Body of pancreas (tissue), 4 donors: ENCODE results near the gene GAB2. TPM values are rescaled to one million over a fixed set of nuclear protein-coding genes. Genes with fewer than 3 reads are reported as not detected.

Experiments used
- ATAC-seq: fragments of 150-250 bp; one replicate; pipeline ENCODE4 v1.9.1; 2016
- DNase-seq, 4 donors: peaks; one replicate each; pipeline ENCODE4 v3.0.0-alpha.2; 2019
- H3K27ac ChIP-seq, 4 donors: fragments of 200-600 bp; sonication (generic); 1 replicate in 3 of 4; 2 replicates in 1 of 4; pipeline versions ENCODE4 v1.5.1 to v1.6.1; 2016 to 2019; ENCODE audit warnings: mild to moderate bottlenecking in 1 of 4, mixed read lengths in 1 of 4, moderate library complexity in 1 of 4
- H3K27me3 ChIP-seq, 2 donors: fragments of 200-600 bp; sonication (generic); one replicate each; pipeline ENCODE4 v1.6.0; 2016; ENCODE audit warnings: mild to moderate bottlenecking in 1 of 2
- H3K36me3 ChIP-seq, 2 donors: fragments of 200-600 bp; sonication (generic); replicated peaks in 1 of 2; 2 replicates each; pipeline ENCODE4 v1.5.1; 2016; ENCODE audit warnings: low read depth in 2 of 2; ENCODE audit not compliant: insufficient read depth in 1 of 2
- H3K4me1 ChIP-seq: fragments of 200-600 bp; sonication (generic); one replicate; pipeline ENCODE4 v1.6.0; 2016
- H3K4me3 ChIP-seq, 2 donors: fragments of 200-600 bp; sonication (generic); 1 replicate in 1 of 2; 2 replicates in 1 of 2; pipeline ENCODE4 v1.5.1; 2016 to 2019
- H3K9me3 ChIP-seq, 3 donors: fragments of 200-600 bp; sonication (generic); 1 replicate in 2 of 3; 2 replicates in 1 of 3; pipeline ENCODE4 v1.5.1; 2016
- POLR2A ChIP-seq, 3 donors: fragments of 450-650 bp; IDR thresholded peaks; one replicate each; pipeline ENCODE4 v1.6.1; 2016; ENCODE audit warnings: antibody characterized with exemption in 3 of 3, mild to moderate bottlenecking in 2 of 3
- WGBS, 2 donors: methylation state at CpG; one replicate each; pipeline ENCODE4 v1.1.5; 2017; 5-methylcytosine and 5-hydroxymethylcytosine counted together
- intact Hi-C: fragments of 100-400 bp; cut with DNase I; formaldehyde crosslinking; loops from one replicate; pipeline ENCODE4 v1.15.1; 2023
- total RNA-seq, 2 donors: library from RNA; depleted of rRNA; stranded (reverse); fragments of >200 nt; gene quantifications; one replicate each; pipeline ENCODE4 v1.1.0, GENCODE V29; 2016
- TF ChIP-seq, protein P1 (sequence below), 7 experiments: fragments of 450-650 bp in 4 of 7; fragments of 200-600 bp in 3 of 7; sonication (generic) in 3 of 7; IDR thresholded peaks; one replicate each; pipeline ENCODE4 v1.5.1; 2016 to 2019; ENCODE audit warnings: antibody characterized with exemption in 7 of 7

Gene GAB2
- total RNA-seq, 2 donors from 2014 or later, result 6.9 to 16.9 TPM

- Histone ChIP-seq H3K4me1 (no peaks in the 10 kb centered on the region), H3K27me3 (no peaks in the 10 kb centered on the region), H3K36me3 (no peaks in the 10 kb centered on the region), H3K4me3 (no peak overlapping the region), H3K27ac (no peak overlapping the region), H3K9me3 (no peaks in the 10 kb centered on the region)
- DNase-seq, result no peak
- intact Hi-C loops, result no loop called here
- ATAC-seq, result no peak
- WGBS, 2 donors, result 59 to 72% methylated on average over 5 of the region's 5 CpGs
- TF ChIP-seq, protein P1, sequence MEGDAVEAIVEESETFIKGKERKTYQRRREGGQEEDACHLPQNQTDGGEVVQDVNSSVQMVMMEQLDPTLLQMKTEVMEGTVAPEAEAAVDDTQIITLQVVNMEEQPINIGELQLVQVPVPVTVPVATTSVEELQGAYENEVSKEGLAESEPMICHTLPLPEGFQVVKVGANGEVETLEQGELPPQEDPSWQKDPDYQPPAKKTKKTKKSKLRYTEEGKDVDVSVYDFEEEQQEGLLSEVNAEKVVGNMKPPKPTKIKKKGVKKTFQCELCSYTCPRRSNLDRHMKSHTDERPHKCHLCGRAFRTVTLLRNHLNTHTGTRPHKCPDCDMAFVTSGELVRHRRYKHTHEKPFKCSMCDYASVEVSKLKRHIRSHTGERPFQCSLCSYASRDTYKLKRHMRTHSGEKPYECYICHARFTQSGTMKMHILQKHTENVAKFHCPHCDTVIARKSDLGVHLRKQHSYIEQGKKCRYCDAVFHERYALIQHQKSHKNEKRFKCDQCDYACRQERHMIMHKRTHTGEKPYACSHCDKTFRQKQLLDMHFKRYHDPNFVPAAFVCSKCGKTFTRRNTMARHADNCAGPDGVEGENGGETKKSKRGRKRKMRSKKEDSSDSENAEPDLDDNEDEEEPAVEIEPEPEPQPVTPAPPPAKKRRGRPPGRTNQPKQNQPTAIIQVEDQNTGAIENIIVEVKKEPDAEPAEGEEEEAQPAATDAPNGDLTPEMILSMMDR (IDR thresholded peaks at IDR 0.05), result no peak
- TF ChIP-seq POLR2A (IDR thresholded peaks at IDR 0.05), result no peak
Observed at GRCh38 chr11:78438298-78438975, 20.8 kb upstream of the GAB2 start.

DNA sequence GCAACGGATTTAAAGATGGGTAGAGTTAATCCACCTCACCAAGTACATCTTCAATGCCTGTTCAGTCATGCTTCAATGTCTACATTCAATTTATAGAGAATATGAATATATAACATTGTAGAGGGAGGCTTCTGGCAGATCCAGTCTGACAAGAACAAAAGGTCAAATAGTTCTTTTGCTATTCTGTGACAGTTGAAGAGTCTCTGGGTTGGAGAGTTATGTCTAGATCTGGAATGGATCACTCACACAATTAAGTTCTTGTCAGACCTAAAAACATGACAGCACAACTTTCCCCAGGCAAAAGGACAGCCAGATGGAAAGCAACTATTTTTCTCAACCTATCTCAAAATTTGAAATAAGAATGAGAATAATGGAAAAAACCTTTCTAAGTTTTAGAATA lies 15.3 kb upstream of the GAB2 start:
- no peak overlapping the region for H3K27ac ChIP-seq
- intact Hi-C loops, result no loop called here
- no peaks in the 10 kb centered on the region for H3K9me3 ChIP-seq
- TF ChIP-seq, protein P1 (IDR thresholded peaks at IDR 0.05), result no peak
- TF ChIP-seq POLR2A (IDR thresholded peaks at IDR 0.05), result no peak
- no peak for DNase-seq
- peaks cover 9% of the 10 kb centered on the region for H3K4me1 ChIP-seq
- WGBS, 2 donors, result 37 to 72% methylated on average over 1 of the region's 1 CpG
- no peak overlapping the region for H3K4me3 ChIP-seq
- no peaks in the 10 kb centered on the region for H3K36me3 ChIP-seq
- no peak for ATAC-seq
- no peaks in the 10 kb centered on the region for H3K27me3 ChIP-seq

DNA sequence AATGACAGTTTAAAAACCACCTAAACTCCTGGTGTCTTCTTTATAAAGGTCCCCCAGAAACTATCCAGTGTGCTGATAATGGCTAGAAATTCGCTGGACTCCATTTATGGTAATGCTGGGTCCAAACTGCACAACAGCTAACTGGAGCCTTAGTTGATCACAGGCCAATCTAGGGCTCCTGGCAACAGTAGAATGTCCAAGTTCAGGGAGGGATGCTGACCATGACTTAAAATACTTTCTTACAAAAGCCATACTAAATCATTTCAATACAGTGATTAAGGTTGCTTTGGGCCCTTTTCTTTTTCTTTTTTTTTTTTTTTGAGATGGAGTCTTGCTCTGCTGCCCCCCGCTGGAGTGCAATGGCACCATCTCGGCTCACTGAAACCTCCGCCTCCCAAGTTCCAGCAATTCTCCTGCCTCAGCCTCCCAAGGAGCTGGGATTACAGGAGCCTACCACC lies 14.5 kb upstream of the GAB2 start:
- WGBS, 2 donors, result 88 to 93% methylated on average over 4 of the region's 4 CpGs
- intact Hi-C loops, result no loop called here
- ATAC-seq (no peak), DNase-seq (peak in 1 of 4 donors; percentile 45)
- Histone ChIP-seq H3K4me3 (no peak overlapping the region), H3K27ac (no peak overlapping the region), H3K27me3 (no peaks in the 10 kb centered on the region), H3K4me1 (peaks cover 9% of the 10 kb centered on the region), H3K36me3 (no peaks in the 10 kb centered on the region), H3K9me3 (no peaks in the 10 kb centered on the region)
- TF ChIP-seq, protein P1 (IDR thresholded peaks at IDR 0.05), result peak in 6 of 7 experiments; percentile 10 to 47 (median 31)
- no peak for TF ChIP-seq POLR2A (IDR thresholded peaks at IDR 0.05)

DNA sequence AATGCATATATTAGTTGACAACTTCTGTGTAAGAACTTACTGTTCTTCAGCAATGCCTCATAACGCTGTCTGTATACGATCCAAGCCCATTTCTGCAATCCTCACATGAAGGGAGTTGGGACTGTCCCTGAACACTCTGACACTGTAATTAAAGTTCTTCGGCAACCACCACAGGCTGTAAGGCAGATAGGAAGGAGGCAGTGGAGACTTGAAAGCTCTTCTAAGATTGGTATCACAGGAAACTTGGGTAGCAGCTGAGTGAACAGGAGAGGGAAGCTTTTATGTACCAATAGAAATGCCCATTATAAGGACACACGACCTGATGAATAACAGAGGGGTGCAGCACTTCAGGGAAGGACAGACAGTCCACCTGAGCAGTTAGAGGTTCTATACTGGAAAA lies 12.0 kb upstream of the GAB2 start:
- no peaks in the 10 kb centered on the region for H3K36me3 ChIP-seq
- H3K27me3 ChIP-seq, result no peaks in the 10 kb centered on the region
- peaks cover 9% of the 10 kb centered on the region for H3K4me1 ChIP-seq
- H3K27ac ChIP-seq, result no peak overlapping the region
- H3K9me3 ChIP-seq, result no peaks in the 10 kb centered on the region
- WGBS, 2 donors, result 30 to 55% methylated on average over 4 of the region's 4 CpGs
- no peak for ATAC-seq
- H3K4me3 ChIP-seq, result no peak overlapping the region
- no peak for DNase-seq
- TF ChIP-seq POLR2A (IDR thresholded peaks at IDR 0.05), result no peak
- TF ChIP-seq, protein P1 (IDR thresholded peaks at IDR 0.05), result no peak
- intact Hi-C loops, result loop anchor here (10.0 kb wide), 1 partner anchor 195 kb away; no protein-coding TSS in a partner anchor

DNA sequence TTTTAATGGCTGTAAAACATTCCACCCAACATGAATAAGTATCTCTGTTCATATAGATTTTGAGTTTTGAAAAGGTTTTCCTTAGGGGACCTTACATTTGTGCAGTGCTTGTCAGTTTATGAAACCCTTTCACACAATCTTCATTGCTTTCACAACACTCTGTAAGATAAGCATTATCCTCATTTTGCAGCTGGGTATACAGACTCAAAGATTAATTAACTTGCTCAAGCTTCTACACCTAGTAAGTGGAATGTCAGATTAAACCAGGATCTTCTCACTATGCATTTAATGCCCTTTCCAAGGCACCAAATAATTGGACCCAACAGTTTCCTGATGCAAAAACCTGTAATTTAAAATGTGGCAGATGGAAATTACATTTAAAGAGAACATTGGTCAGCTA lies 11.6 kb upstream of the GAB2 start:
- Histone ChIP-seq H3K27me3 (no peaks in the 10 kb centered on the region), H3K27ac (no peak overlapping the region), H3K4me1 (peaks cover 9% of the 10 kb centered on the region), H3K9me3 (no peaks in the 10 kb centered on the region), H3K4me3 (no peak overlapping the region), H3K36me3 (no peaks in the 10 kb centered on the region)
- TF ChIP-seq POLR2A (IDR thresholded peaks at IDR 0.05), result no peak
- TF ChIP-seq, protein P1 (IDR thresholded peaks at IDR 0.05), result no peak
- no peak for ATAC-seq
- no peak for DNase-seq
- intact Hi-C loops, result loop anchor here (10.0 kb wide), 1 partner anchor 194 kb away; no protein-coding TSS in a partner anchor
